NCI-H510A treated with DMSO at 0.1 percent for 48 hours (cell line): ENCODE data around the gene IKZF2.

ENCODE experiments used
- DNase-seq: peaks from one replicate; lab custom pipeline; 2025; lab: John Stamatoyannopoulos, UW

Gene IKZF2

DNA sequence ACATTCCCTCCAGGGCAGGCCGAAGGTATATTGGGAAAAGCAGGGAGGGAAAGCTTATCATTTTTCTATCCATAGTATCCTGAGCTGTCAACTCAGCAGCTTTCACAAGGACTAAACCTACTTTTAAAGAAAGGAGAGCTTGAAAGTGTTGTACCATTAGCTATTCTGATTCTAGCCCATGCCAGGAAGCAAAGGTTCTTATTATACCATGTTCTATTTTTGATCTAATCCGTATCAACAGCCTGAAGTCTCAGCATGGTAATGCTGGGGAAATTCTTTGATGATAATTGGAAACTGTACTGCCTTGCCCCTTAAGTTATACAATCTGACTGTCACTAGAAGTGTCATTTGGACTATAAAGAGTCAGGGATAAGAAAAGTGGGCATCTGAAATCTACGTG lies 193.3 kb downstream of the IKZF2 start:
- no peak for DNase-seq

- no peak for DNase-seq
Measured at GRCh38 chr2:212957624-212958023, 193.8 kb downstream of the IKZF2 start.

DNA sequence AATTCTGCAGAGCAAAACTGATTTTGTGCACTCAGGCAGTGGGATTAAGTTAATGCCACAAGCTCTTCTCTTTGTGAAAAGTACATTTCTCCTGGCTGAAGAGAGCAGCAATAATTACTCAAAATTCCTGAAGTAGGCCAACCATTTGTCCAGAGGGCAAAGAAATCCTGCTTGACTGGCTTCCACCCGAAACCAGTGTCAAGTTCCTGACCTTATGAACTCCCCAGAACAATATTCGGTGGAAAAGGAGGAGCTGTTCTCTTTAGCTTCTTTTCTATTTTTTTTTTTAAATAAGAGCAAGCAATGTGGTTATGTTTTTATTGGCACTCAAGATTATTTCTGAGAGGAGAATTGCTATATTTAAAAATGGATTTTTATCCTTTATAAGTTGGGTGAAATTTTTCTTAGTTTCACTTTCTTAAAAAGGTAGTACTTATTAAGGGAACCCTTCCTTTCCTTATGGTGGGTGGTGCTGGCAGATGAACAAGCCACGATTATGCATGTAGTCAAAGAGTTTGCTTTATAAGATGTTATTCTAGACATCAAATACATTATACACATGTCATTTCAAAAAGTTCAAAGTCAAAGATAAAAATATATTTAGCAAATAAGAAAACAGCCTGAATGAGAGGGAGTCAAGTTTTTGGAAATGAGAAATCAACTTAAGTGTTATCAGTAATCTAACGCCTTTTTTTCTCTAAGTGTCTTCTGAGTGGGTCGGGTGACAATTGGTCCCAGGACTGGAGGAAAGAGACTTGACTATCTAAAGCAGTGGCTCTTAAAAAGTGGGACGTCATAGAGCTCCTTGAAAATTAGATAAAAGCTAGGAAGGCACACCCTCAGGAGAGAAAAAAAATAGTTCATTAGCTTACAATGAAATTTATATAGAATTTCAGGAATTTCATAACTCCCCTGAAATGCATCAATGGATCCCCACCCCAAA lies 194.5 kb downstream of the IKZF2 start:
- DNase-seq = no peak

DNA sequence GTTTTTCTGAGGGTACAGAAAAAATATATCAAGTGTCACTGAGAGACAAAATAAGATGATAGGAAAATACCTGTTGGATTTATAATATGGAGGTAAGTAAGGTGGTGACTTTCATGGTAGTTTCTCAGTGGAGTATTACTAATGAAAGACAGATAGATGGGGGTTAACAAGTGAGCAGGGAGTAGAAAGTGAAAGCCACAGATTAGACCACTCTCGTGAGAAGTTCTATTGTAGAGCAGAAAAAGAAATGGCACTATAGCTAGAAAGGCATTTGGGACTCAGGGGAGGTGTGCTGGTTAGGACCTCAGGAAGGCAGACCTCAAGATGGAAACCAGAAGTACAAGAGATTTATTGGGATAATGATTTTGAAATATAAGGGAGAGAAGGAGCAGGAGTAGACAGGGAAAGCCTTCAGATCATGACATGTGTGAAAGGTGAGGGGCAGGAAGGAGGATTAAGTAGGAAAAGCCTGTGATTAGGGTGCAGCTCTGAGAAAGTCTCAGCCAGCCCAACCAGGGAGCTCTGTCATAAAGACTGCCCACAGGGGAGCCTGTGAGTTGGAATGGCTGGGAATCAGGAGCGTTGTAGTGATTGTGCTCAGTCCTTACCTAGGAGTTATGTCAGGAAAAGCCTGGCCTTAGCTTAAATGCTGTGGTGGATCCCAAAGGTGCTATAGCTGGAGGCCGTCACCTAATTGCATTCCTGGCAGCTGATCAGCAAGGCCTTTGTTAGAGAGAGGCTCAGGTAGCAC lies 198.1 kb downstream of the IKZF2 start:
- no peak for DNase-seq

- no peak for DNase-seq
Measured at GRCh38 chr2:212949786-212950185, 201.6 kb downstream of the IKZF2 start.
